ENCODE measurements around the gene SIGLEC11.
"Not testable (repeated sequence)": the region's sequence is repeated elsewhere in the genome, so short reads cannot be mapped to it uniquely, and the experiment has no call there.

The SIGLEC11 gene

GRCh38 chr19:49971991-49972411, 11.0 kb upstream of the SIGLEC11 start:
- H3K4me2 ChIP-seq (ENCODE audit: low read length): no peak overlapping the region
- no peaks in the 10 kb centered on the region for H3K9me2 ChIP-seq (ENCODE audit: low read depth, low read length)
- no peaks in the 10 kb centered on the region for H4K20me1 ChIP-seq (ENCODE audit: insufficient read depth, low read length)
- no peak overlapping the region for H3K4me3 ChIP-seq (ENCODE audit: low read depth, low read length, poor library complexity, severe bottlenecking)
- H3K27ac ChIP-seq (ENCODE audit: low read depth, low read length, poor library complexity, severe bottlenecking): no peak overlapping the region
- H2AFZ ChIP-seq (ENCODE audit: low read length): no peak overlapping the region
- no peaks in the 10 kb centered on the region for H3K79me2 ChIP-seq (ENCODE audit: insufficient read depth, low read length)
- H3F3A ChIP-seq (ENCODE audit: insufficient read depth, low read length): no peaks in the 10 kb centered on the region
- no peak overlapping the region for H3K9ac ChIP-seq (ENCODE audit: low read length)
- no peaks in the 10 kb centered on the region for H3K9me3 ChIP-seq (ENCODE audit: low read length)
- peaks cover 4% of the 10 kb centered on the region; the same call in 1 of the 2 replicates for H3K27me3 ChIP-seq (ENCODE audit: insufficient read depth, low read length)
- H3K4me1 ChIP-seq (ENCODE audit: insufficient read depth, low read length, severe bottlenecking): no peaks in the 10 kb centered on the region
- no peaks in the 10 kb centered on the region for H3K36me3 ChIP-seq (ENCODE audit: insufficient read depth, low read length)
- TF ChIP-seq EZH2 (IDR thresholded peaks at IDR 0.05; ENCODE audit: borderline replicate concordance, low read length) (no peak), CTCF (IDR thresholded peaks at IDR 0.05; ENCODE audit: low read length) (no peak)

- not testable (repeated sequence) for H3K79me2 ChIP-seq (ENCODE audit: insufficient read depth, low read length); H3K9me3 ChIP-seq (ENCODE audit: low read length); H3K4me1 ChIP-seq (ENCODE audit: insufficient read depth, low read length, severe bottlenecking)
These were observed 8.4 kb upstream of the SIGLEC11 start for GRCh38 chr19:49969355-49969754.

GRCh38 chr19:49968279-49968922, 7.4 kb upstream of the SIGLEC11 start:
- no peak overlapping the region for H3K4me2 ChIP-seq (ENCODE audit: low read length)
- no peaks in the 10 kb centered on the region for H3K4me1 ChIP-seq (ENCODE audit: insufficient read depth, low read length, severe bottlenecking)
- H3K9me2 ChIP-seq (ENCODE audit: low read depth, low read length): no peaks in the 10 kb centered on the region
- no peaks in the 10 kb centered on the region for H3F3A ChIP-seq (ENCODE audit: insufficient read depth, low read length)
- H3K9me3 ChIP-seq (ENCODE audit: low read length): no peaks in the 10 kb centered on the region
- no peaks in the 10 kb centered on the region for H3K79me2 ChIP-seq (ENCODE audit: insufficient read depth, low read length)
- H3K9ac ChIP-seq (ENCODE audit: low read length): no peak overlapping the region
- H3K4me3 ChIP-seq (ENCODE audit: low read depth, low read length, poor library complexity, severe bottlenecking): no peak overlapping the region
- no peaks in the 10 kb centered on the region for H3K36me3 ChIP-seq (ENCODE audit: insufficient read depth, low read length)
- H3K27ac ChIP-seq (ENCODE audit: low read depth, low read length, poor library complexity, severe bottlenecking): no peak overlapping the region
- no peaks in the 10 kb centered on the region for H4K20me1 ChIP-seq (ENCODE audit: insufficient read depth, low read length)
- no peak overlapping the region for H2AFZ ChIP-seq (ENCODE audit: low read length)
- TF ChIP-seq EZH2 (IDR thresholded peaks at IDR 0.05; ENCODE audit: borderline replicate concordance, low read length) (no peak), CTCF (IDR thresholded peaks at IDR 0.05; ENCODE audit: low read length) (no peak)
- H3K27me3 ChIP-seq (ENCODE audit: insufficient read depth, low read length): peaks cover 4% of the 10 kb centered on the region; the same call in 1 of the 2 replicates

More at GRCh38 chr19:49969355-49969754, 8.4 kb upstream of the SIGLEC11 start:
- not testable (repeated sequence) for H3K9ac ChIP-seq (ENCODE audit: low read length); H3K9me2 ChIP-seq (ENCODE audit: low read depth, low read length); H3K27me3 ChIP-seq (ENCODE audit: insufficient read depth, low read length); H4K20me1 ChIP-seq (ENCODE audit: insufficient read depth, low read length); H3K4me3 ChIP-seq (ENCODE audit: low read depth, low read length, poor library complexity, severe bottlenecking); H2AFZ ChIP-seq (ENCODE audit: low read length); H3K36me3 ChIP-seq (ENCODE audit: insufficient read depth, low read length); H3K27ac ChIP-seq (ENCODE audit: low read depth, low read length, poor library complexity, severe bottlenecking); H3K4me2 ChIP-seq (ENCODE audit: low read length); H3F3A ChIP-seq (ENCODE audit: insufficient read depth, low read length)

GRCh38 chr19:49959892-49960291, 1.1 kb downstream of the SIGLEC11 start:
- H3K9me3 ChIP-seq (ENCODE audit: low read length); H2AFZ ChIP-seq (ENCODE audit: low read length); H3K4me1 ChIP-seq (ENCODE audit: insufficient read depth, low read length, severe bottlenecking); H3K9ac ChIP-seq (ENCODE audit: low read length); H3K36me3 ChIP-seq (ENCODE audit: insufficient read depth, low read length); H3K79me2 ChIP-seq (ENCODE audit: insufficient read depth, low read length); H3K9me2 ChIP-seq (ENCODE audit: low read depth, low read length); H3K4me3 ChIP-seq (ENCODE audit: low read depth, low read length, poor library complexity, severe bottlenecking); H4K20me1 ChIP-seq (ENCODE audit: insufficient read depth, low read length); H3F3A ChIP-seq (ENCODE audit: insufficient read depth, low read length); H3K27ac ChIP-seq (ENCODE audit: low read depth, low read length, poor library complexity, severe bottlenecking); H3K27me3 ChIP-seq (ENCODE audit: insufficient read depth, low read length); H3K4me2 ChIP-seq (ENCODE audit: low read length): not testable (repeated sequence)

GRCh38 chr19:49958596-49958995, 2.4 kb downstream of the SIGLEC11 start:
- H2AFZ ChIP-seq (ENCODE audit: low read length); H3K4me1 ChIP-seq (ENCODE audit: insufficient read depth, low read length, severe bottlenecking); H3K36me3 ChIP-seq (ENCODE audit: insufficient read depth, low read length); H3F3A ChIP-seq (ENCODE audit: insufficient read depth, low read length); H3K9me2 ChIP-seq (ENCODE audit: low read depth, low read length); H3K4me3 ChIP-seq (ENCODE audit: low read depth, low read length, poor library complexity, severe bottlenecking); H3K27ac ChIP-seq (ENCODE audit: low read depth, low read length, poor library complexity, severe bottlenecking); H3K9me3 ChIP-seq (ENCODE audit: low read length); H4K20me1 ChIP-seq (ENCODE audit: insufficient read depth, low read length); H3K27me3 ChIP-seq (ENCODE audit: insufficient read depth, low read length); H3K79me2 ChIP-seq (ENCODE audit: insufficient read depth, low read length); H3K4me2 ChIP-seq (ENCODE audit: low read length); H3K9ac ChIP-seq (ENCODE audit: low read length): not testable (repeated sequence)

- not testable (repeated sequence) for H3K9ac ChIP-seq (ENCODE audit: low read length); H3K27me3 ChIP-seq (ENCODE audit: insufficient read depth, low read length)
These were observed 2.8 kb downstream of the SIGLEC11 start for GRCh38 chr19:49958144-49958543.

More at GRCh38 chr19:49958144-49958543, 2.8 kb downstream of the SIGLEC11 start:
- H3K36me3 ChIP-seq (ENCODE audit: insufficient read depth, low read length); H3K4me1 ChIP-seq (ENCODE audit: insufficient read depth, low read length, severe bottlenecking); H2AFZ ChIP-seq (ENCODE audit: low read length); H3K27ac ChIP-seq (ENCODE audit: low read depth, low read length, poor library complexity, severe bottlenecking); H3F3A ChIP-seq (ENCODE audit: insufficient read depth, low read length); H3K9me2 ChIP-seq (ENCODE audit: low read depth, low read length); H4K20me1 ChIP-seq (ENCODE audit: insufficient read depth, low read length); H3K4me3 ChIP-seq (ENCODE audit: low read depth, low read length, poor library complexity, severe bottlenecking); H3K9me3 ChIP-seq (ENCODE audit: low read length); H3K79me2 ChIP-seq (ENCODE audit: insufficient read depth, low read length); H3K4me2 ChIP-seq (ENCODE audit: low read length): not testable (repeated sequence)

All from OCI-LY1 (cell line).